Hematopoietic multipotent progenitor cell treated with erythropoietin and hydrocortisone succinate and interleukin-3 and kit ligand, for 15 days (in vitro differentiated cells): ENCODE data around the gene IFNGR1.
"Not testable (repeated sequence)": the region's sequence is repeated elsewhere in the genome, so short reads cannot be mapped to it uniquely, and the experiment has no call there.

ENCODE experiments used
- DNase-seq: peaks from one replicate; pipeline ENCODE4 v3.0.0-alpha.2; 2015; ENCODE audit warnings: low spot score

Gene IFNGR1

GRCh38 chr6:137235686-137236085, 16.5 kb upstream of the IFNGR1 start:
- no peak for DNase-seq

GRCh38 chr6:137233911-137234863, 15.0 kb upstream of the IFNGR1 start:
- DNase-seq: no peak

GRCh38 chr6:137231895-137232294, 12.7 kb upstream of the IFNGR1 start:
- DNase-seq: no peak

- DNase-seq: no peak
Observed at GRCh38 chr6:137230956-137231555, 11.9 kb upstream of the IFNGR1 start.

GRCh38 chr6:137230547-137230946, 11.4 kb upstream of the IFNGR1 start:
- no peak for DNase-seq

DNA sequence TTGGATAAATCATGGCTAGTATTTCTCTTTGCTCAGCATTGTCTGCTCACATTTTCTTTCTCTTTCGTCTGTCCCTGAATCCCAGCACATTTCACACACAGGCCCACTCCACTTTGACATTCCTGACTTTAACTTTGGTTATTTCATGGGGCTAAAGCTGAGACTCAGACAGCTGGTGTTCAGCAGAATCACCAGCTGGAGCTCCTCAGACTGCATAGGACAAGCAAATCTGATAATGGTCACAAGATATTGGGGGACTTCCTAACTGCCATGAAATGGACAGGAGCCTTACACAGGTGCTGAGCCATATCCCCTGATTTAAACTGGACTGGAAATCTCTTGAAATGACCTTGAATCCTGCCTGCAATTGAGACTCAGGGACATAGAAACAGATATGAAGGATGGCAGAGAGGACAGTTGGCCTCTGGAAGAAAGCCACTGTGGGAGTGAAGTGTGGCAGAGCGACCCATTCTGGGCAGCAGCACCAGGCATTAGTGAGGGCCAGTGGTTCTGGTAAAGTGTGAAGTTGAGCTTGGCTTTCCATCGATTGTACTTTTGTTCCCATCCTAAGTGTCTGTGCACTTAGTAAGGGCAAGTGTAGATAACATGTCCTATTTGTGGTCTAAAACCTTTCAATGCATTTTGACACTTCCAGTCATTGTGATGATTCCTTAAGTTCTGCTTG, 10.0 kb upstream of the IFNGR1 start:
- DNase-seq: no peak

GRCh38 chr6:137227871-137228302, 8.7 kb upstream of the IFNGR1 start:
- DNase-seq: no peak

GRCh38 chr6:137226697-137227096, 7.5 kb upstream of the IFNGR1 start:
- no peak for DNase-seq

DNA sequence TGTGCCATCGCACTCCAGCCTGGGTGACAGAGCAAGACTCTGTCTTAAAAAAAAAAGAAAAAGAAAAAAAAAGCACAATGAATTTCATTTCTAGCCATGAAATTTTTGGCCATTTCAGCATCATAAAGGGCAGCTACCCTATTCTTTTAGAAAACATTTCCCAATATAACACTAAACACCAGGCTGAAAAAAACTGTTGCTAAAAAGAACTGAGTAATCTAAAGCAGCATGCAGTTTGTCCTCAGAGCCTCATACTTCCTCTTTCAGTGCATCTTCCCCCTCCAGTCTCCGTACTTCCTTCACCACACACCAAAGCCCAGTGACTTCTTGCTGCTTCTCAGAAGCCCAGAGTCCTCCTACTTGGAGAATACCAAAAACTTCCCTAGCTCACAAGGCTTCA, 5.6 kb upstream of the IFNGR1 start:
- DNase-seq: no peak

- no peak for DNase-seq
Observed at GRCh38 chr6:137223370-137224131, 4.4 kb upstream of the IFNGR1 start.

- no peak for DNase-seq
Observed at GRCh38 chr6:137222381-137222780, 3.2 kb upstream of the IFNGR1 start.

- DNase-seq: no peak
Observed at GRCh38 chr6:137219664-137220252, 573 bp upstream of the IFNGR1 start.

DNA sequence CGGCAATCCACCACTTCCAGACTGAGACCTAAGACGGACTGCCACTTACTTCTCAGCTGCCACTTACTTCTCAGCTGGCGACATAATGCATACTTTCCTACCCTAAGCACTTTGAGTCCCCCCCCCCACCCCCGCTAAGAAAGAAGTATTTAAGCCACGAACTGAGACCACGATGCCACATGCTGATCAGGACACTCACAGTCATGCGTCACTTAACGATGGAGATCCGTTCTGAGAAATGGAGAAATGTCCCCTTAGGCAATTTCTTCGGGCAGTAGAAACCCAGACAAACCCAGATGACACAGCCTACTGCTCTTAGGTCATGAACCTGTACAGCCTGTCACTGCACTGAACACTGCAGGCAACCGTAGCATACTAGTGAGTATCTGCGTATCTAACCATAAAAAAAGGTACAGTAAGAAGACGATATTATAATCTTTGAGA, 690 bp downstream of the IFNGR1 start:
- DNase-seq: peak; percentile 27

- no peak for DNase-seq
Observed at GRCh38 chr6:137217801-137218472, 1.2 kb downstream of the IFNGR1 start.

DNA sequence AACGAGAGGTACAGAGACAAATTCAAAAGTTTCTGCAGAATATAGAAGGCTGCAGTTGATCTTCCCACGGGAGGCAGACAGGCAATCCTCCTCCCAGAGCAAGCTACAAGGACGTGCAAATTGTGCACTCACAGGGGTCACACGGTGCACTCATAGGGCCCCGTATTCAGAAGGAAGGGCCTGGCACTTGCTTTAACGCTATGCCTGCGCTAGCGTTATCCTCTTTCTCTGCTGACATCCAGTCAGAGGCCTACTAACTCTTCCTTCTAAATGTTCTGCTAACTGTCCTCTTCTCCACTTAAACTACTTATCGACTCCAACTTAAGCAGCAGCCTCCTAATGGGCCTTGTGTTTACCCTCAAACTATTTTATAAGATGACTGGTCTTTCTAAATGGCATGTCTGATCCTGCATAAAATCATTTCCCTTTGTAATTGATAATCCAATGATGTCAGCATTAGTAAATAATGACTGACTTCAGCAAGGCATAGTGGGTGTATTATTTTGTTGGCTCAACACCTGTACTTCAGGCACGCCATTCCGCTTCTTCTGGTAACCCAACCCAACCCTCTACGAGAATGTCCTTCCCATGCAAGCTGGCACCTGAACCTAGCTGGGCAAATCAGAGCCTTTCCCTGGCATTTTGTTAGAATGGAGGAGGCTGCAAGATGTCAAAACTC, 2.2 kb downstream of the IFNGR1 start:
- DNase-seq: no peak

DNA sequence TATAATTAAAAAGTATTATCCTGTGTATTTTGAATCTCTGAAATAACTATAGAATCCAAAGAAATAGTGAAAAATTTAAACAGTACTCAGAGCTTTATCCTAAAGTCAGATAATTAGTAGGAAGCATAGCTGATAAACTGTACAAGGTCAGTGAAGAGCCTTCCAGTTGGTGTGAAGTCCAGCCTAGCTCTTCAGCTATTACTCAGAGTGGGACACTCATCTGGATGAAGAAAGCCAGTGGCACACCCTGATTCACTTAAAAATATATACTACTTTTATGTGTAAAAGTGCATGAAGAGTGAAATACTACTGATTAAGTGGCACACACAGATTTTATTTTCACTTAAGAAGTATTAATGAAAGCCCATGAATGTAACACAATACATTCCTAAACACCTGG, 3.1 kb downstream of the IFNGR1 start:
- DNase-seq: no peak

GRCh38 chr6:137215630-137216029, 3.6 kb downstream of the IFNGR1 start:
- not testable (repeated sequence) for DNase-seq

GRCh38 chr6:137214931-137215330, 4.3 kb downstream of the IFNGR1 start:
- no peak for DNase-seq

DNA sequence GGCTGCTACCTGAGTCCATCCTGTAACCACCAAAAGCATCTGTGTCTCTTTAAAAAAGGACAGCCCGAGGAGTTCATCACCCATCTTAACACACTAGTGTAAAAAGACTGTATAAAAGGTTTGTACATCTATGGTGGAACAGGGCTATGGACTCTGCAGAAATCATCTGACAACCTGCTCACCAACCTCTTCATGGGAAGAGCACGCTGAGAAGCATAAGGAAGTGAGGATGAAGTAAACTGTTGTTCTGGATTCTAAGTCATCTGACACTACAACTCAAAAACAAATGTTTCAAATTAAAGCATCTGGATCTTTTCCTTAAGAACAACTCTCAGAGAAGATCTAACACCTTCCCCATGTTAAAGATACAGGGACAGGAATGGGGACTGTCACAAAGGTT, 5.4 kb downstream of the IFNGR1 start:
- no peak for DNase-seq

GRCh38 chr6:137213331-137213740, 5.8 kb downstream of the IFNGR1 start:
- DNase-seq: no peak
